Trophoblast cell (in vitro differentiated cells and primary cell): ENCODE results near the gene FBH1.

Experiments used
- DNase-seq, 2 donors: peaks; one replicate each; pipeline ENCODE4 v3.0.0-alpha.2; 2016
- H2AFZ ChIP-seq: 2 replicates; pipeline ENCODE4 v1.6.1; 2013; ENCODE audit warnings: low read length, moderate library complexity, mild to moderate bottlenecking; ENCODE audit not compliant: insufficient read depth, poor library complexity
- H2AK5ac ChIP-seq: 2 replicates; pipeline ENCODE4 v1.6.1; 2013; ENCODE audit warnings: mild to moderate bottlenecking, low read length
- H2BK120ac ChIP-seq: 2 replicates; pipeline ENCODE4 v1.6.1; 2013; ENCODE audit warnings: low read length, mild to moderate bottlenecking, moderate library complexity; ENCODE audit not compliant: insufficient read depth, poor library complexity
- H2BK12ac ChIP-seq: 2 replicates; pipeline ENCODE4 v1.6.1; 2013; ENCODE audit warnings: mild to moderate bottlenecking, low read length, moderate library complexity
- H2BK5ac ChIP-seq: 2 replicates; pipeline ENCODE4 v1.6.1; 2013; ENCODE audit warnings: low read length, low read depth, moderate library complexity, mild to moderate bottlenecking; ENCODE audit not compliant: poor library complexity
- H3K14ac ChIP-seq: 2 replicates; pipeline ENCODE4 v1.6.1; 2013; ENCODE audit warnings: mild to moderate bottlenecking, low read length
- H3K18ac ChIP-seq: 2 replicates; pipeline ENCODE4 v1.6.1; 2013; ENCODE audit warnings: mild to moderate bottlenecking, low read length
- H3K23ac ChIP-seq: 2 replicates; pipeline ENCODE4 v1.6.1; 2013; ENCODE audit warnings: low read length
- H3K27ac ChIP-seq: 2 replicates; pipeline ENCODE4 v1.5.1; 2013; ENCODE audit warnings: low read depth, mild to moderate bottlenecking, inconsistent platforms, low read length, moderate library complexity
- H3K27me3 ChIP-seq: 2 replicates; pipeline ENCODE4 v1.6.1; 2013; ENCODE audit warnings: inconsistent platforms, mild to moderate bottlenecking, low read length, moderate library complexity; ENCODE audit not compliant: insufficient read depth
- H3K36me3 ChIP-seq, 2 experiments: 1 replicate in 1 of 2; 2 replicates in 1 of 2; pipeline ENCODE4 v1.6.1; 2013; ENCODE audit warnings: low read length in 2 of 2, mild to moderate bottlenecking in 2 of 2, moderate library complexity in 1 of 2; ENCODE audit not compliant: insufficient read depth in 2 of 2, control insufficient read depth in 1 of 2
- H3K4ac ChIP-seq: 2 replicates; pipeline ENCODE4 v1.6.1; 2013; ENCODE audit warnings: low read depth, mild to moderate bottlenecking, low read length, moderate library complexity
- H3K4me1 ChIP-seq, 2 experiments: 1 replicate in 1 of 2; 2 replicates in 1 of 2; pipeline ENCODE4 v1.6.1; 2013; ENCODE audit warnings: low read length in 2 of 2, mild to moderate bottlenecking in 2 of 2, moderate library complexity in 1 of 2; ENCODE audit not compliant: insufficient read depth in 2 of 2, control insufficient read depth in 1 of 2
- H3K4me2 ChIP-seq: 2 replicates; pipeline ENCODE4 v1.6.1; 2013; ENCODE audit warnings: inconsistent platforms, mild to moderate bottlenecking, low read length, moderate library complexity
- H3K4me3 ChIP-seq: 2 replicates; pipeline ENCODE4 v1.5.1; 2013; ENCODE audit warnings: mild to moderate bottlenecking, low read depth, low read length, inconsistent platforms
- H3K79me1 ChIP-seq: one replicate; pipeline ENCODE4 v1.6.1; 2013; ENCODE audit warnings: low read length
- H3K79me2 ChIP-seq: 2 replicates; pipeline ENCODE4 v1.6.1; 2013; ENCODE audit warnings: low read length, mild to moderate bottlenecking; ENCODE audit not compliant: control insufficient read depth, insufficient read depth, poor library complexity
- H3K9ac ChIP-seq: 2 replicates; pipeline ENCODE4 v1.6.1; 2013; ENCODE audit warnings: mild to moderate bottlenecking, low read length
- H3K9me3 ChIP-seq: 2 replicates; pipeline ENCODE4 v1.6.1; 2013; ENCODE audit warnings: low read depth, mild to moderate bottlenecking, control low read depth, inconsistent platforms, low read length; ENCODE audit not compliant: insufficient read depth
- H4K12ac ChIP-seq: 2 replicates; pipeline ENCODE4 v1.6.1; 2013; ENCODE audit warnings: low read depth, mild to moderate bottlenecking, low read length, moderate library complexity
- H4K8ac ChIP-seq: 2 replicates; pipeline ENCODE4 v1.6.1; 2013; ENCODE audit warnings: low read depth, mild to moderate bottlenecking, low read length, moderate library complexity
- H4K91ac ChIP-seq: one replicate; pipeline ENCODE4 v1.6.1; 2013; ENCODE audit warnings: low read depth, mild to moderate bottlenecking, low read length, moderate library complexity
- WGBS: extraction: QIAGEN DNeasy Blood & Tissue Kit; methylation state at CpG from one replicate; pipeline ENCODE4 v1.1.7; 2013; ENCODE audit warnings: missing lambda C conversion rate; ENCODE audit not compliant: insufficient read length, insufficient coverage; ENCODE audit errors: extremely low coverage; 5-methylcytosine and 5-hydroxymethylcytosine counted together

The FBH1 gene

GRCh38 chr10:5941579-5941978, 51.5 kb downstream of the FBH1 start:
- Histone ChIP-seq H3K18ac (no peak overlapping the region), H2BK120ac (no peak overlapping the region), H3K9me3 (peaks cover 3% of the 10 kb centered on the region), H4K8ac (no peak overlapping the region), H3K36me3 (peaks cover 17 to 19% of the 10 kb centered on the region in 2 experiments), H4K12ac (no peak overlapping the region), H3K79me1 (peaks cover 5% of the 10 kb centered on the region), H4K91ac (no peak overlapping the region), H3K23ac (no peak overlapping the region), H3K79me2 (no peaks in the 10 kb centered on the region), H3K27me3 (no peaks in the 10 kb centered on the region), H3K4me1 (peaks cover 10 to 12% of the 10 kb centered on the region in 2 experiments), H3K9ac (no peak overlapping the region), H3K4me2 (no peak overlapping the region), H3K14ac (no peak overlapping the region), H2BK12ac (no peak overlapping the region), H3K27ac (no peak overlapping the region), H3K4me3 (no peak overlapping the region), H2AFZ (no peak overlapping the region), H2AK5ac (no peak overlapping the region), H2BK5ac (no peak overlapping the region), H3K4ac (no peak overlapping the region)
- WGBS, result no CpG with 5 or more reads among the region's 7 CpGs
- DNase-seq, result no peak

GRCh38 chr10:5942001-5942400, 52.0 kb downstream of the FBH1 start:
- H4K12ac ChIP-seq, result no peak overlapping the region
- H3K4me3 ChIP-seq, result no peak overlapping the region
- H2BK12ac ChIP-seq, result no peak overlapping the region
- H4K8ac ChIP-seq, result no peak overlapping the region
- no peak overlapping the region for H3K27ac ChIP-seq
- H2AFZ ChIP-seq, result no peak overlapping the region
- H3K9ac ChIP-seq, result no peak overlapping the region
- H3K9me3 ChIP-seq, result peaks cover 3% of the 10 kb centered on the region
- no peak overlapping the region for H2BK120ac ChIP-seq
- H3K79me1 ChIP-seq, result peaks cover 5% of the 10 kb centered on the region
- no peak overlapping the region for H3K18ac ChIP-seq
- peaks cover 10 to 12% of the 10 kb centered on the region in 2 experiments for H3K4me1 ChIP-seq
- no CpG with 5 or more reads among the region's 13 CpGs for WGBS
- H2AK5ac ChIP-seq, result no peak overlapping the region
- H4K91ac ChIP-seq, result no peak overlapping the region
- no peaks in the 10 kb centered on the region for H3K79me2 ChIP-seq
- H3K14ac ChIP-seq, result no peak overlapping the region
- H3K36me3 ChIP-seq, result peaks cover 13 to 14% of the 10 kb centered on the region in 2 experiments
- no peak overlapping the region for H2BK5ac ChIP-seq
- H3K27me3 ChIP-seq, result no peaks in the 10 kb centered on the region
- no peak overlapping the region for H3K4ac ChIP-seq
- H3K23ac ChIP-seq, result no peak overlapping the region
- DNase-seq, result no peak
- H3K4me2 ChIP-seq, result no peak overlapping the region

GRCh38 chr10:5942474-5942873, 52.4 kb downstream of the FBH1 start:
- H2BK120ac ChIP-seq, result no peak overlapping the region
- WGBS, result no CpG with 5 or more reads among the region's 16 CpGs
- H3K9me3 ChIP-seq, result peaks cover 3% of the 10 kb centered on the region
- H3K4me2 ChIP-seq, result no peak overlapping the region
- H3K23ac ChIP-seq, result no peak overlapping the region
- H2AK5ac ChIP-seq, result no peak overlapping the region
- no peak overlapping the region for H2BK12ac ChIP-seq
- no peak overlapping the region for H4K12ac ChIP-seq
- no peak overlapping the region for H3K9ac ChIP-seq
- no peak overlapping the region for H4K8ac ChIP-seq
- H2BK5ac ChIP-seq, result no peak overlapping the region
- no peak overlapping the region for H3K4ac ChIP-seq
- no peak overlapping the region for H3K18ac ChIP-seq
- no peak overlapping the region for H3K14ac ChIP-seq
- H3K36me3 ChIP-seq, result peaks cover 9 to 11% of the 10 kb centered on the region in 2 experiments
- H2AFZ ChIP-seq, result no peak overlapping the region
- no peaks in the 10 kb centered on the region for H3K27me3 ChIP-seq
- H3K79me1 ChIP-seq, result peaks cover 5% of the 10 kb centered on the region
- no peaks in the 10 kb centered on the region for H3K79me2 ChIP-seq
- no peak overlapping the region for H3K4me3 ChIP-seq
- no peak overlapping the region for H3K27ac ChIP-seq
- no peak for DNase-seq
- H3K4me1 ChIP-seq, result peaks cover 10 to 12% of the 10 kb centered on the region in 2 experiments
- H4K91ac ChIP-seq, result no peak overlapping the region

GRCh38 chr10:5943536-5943935, 53.5 kb downstream of the FBH1 start:
- Histone ChIP-seq H3K9me3 (peaks cover 3% of the 10 kb centered on the region), H3K4me1 (peaks cover 10 to 12% of the 10 kb centered on the region in 2 experiments), H3K4ac (no peak overlapping the region), H3K14ac (no peak overlapping the region), H2BK12ac (no peak overlapping the region), H2BK5ac (no peak overlapping the region), H3K9ac (no peak overlapping the region), H3K79me1 (peaks cover 5% of the 10 kb centered on the region), H2AK5ac (no peak overlapping the region), H3K4me3 (no peak overlapping the region), H3K79me2 (no peaks in the 10 kb centered on the region), H2BK120ac (no peak overlapping the region), H4K91ac (no peak overlapping the region), H3K23ac (no peak overlapping the region), H3K36me3 (no peaks in the 10 kb centered on the region), H4K12ac (no peak overlapping the region), H3K4me2 (no peak overlapping the region), H3K27ac (no peak overlapping the region), H2AFZ (no peak overlapping the region), H4K8ac (no peak overlapping the region), H3K27me3 (no peaks in the 10 kb centered on the region), H3K18ac (no peak overlapping the region)
- DNase-seq, result no peak
- no CpG with 5 or more reads among the region's 15 CpGs for WGBS
